Measurements from ENCODE around the gene PTPRN2.
A peak's percentile ranks its signal among the peaks of the same experiment; 100 is the strongest.

The PTPRN2 gene

GRCh38 chr7:157772486-157773130 is 815.0 kb downstream of the PTPRN2 start:
- no peak for DNase-seq

DNA sequence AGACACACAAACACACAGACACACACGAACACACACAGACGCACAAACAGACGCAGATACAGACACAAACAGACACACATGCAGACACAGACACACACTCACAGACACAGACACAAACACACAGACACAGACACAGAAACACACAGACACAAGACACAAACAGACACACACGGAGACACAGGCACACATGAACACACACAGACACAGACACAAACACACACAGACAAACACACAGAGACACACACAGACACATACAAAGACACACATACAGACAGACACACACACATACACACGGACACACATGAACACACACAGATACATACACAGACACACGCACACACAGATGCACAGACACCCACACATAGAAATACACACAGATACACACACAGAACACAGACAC is 815.9 kb downstream of the PTPRN2 start:
- DNase-seq, result no peak

- DNase-seq, result no peak
Measured at GRCh38 chr7:157770716-157771320, 816.8 kb downstream of the PTPRN2 start.

DNA sequence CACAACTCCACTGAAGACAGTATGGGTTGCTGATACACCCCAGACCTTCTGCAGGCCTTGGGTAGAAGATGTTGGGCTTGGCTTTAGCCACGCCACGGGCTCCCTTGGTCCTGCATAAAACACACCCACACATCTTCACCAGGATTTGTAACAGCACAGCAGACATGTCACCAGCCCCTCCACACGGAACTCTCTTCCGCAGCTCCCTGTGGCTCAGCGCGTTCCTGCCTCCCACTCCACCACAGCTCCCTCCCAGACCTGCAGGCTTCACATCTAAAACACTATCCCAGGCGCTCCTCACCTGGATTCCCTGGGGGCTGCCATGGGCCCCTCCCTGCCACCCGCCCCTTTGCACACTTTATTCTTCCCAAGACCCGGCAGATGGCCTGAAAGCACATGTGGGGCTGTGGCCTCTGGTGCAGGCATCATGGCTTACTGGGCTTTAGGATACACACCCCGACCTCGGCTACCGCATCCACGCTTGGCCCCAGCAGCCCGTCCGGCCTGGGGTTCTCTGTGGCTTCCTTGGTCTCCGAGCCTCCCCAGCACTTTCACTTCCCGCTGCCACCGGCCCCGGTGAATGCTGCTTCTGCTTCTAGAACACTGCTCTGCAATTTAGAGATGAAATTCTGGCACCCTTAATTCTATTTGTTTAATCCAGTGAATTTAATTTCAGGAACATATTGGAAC is 818.0 kb downstream of the PTPRN2 start:
- DNase-seq, result peak; percentile 13 to 59

DNA sequence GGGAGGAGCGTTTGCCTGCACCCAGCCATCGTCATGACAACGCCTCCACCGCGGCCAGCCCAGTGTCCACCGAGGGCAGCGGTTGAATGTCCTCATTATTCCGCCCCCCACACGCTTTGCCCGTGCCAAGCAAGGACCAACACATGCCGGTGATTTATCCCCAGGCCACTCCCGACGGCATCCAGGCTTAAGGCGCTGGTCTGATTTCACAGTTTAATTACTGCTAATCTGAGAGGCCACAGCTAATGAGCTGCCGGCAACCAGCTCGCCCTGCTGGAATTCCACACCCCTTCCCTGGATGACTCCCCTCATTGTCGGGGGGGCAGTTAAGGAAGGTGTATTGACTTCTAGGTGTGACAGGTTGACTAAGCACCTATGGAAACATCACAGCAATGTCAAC is 818.5 kb downstream of the PTPRN2 start:
- DNase-seq, result peak in 1 of 2 experiments; percentile 55

DNA sequence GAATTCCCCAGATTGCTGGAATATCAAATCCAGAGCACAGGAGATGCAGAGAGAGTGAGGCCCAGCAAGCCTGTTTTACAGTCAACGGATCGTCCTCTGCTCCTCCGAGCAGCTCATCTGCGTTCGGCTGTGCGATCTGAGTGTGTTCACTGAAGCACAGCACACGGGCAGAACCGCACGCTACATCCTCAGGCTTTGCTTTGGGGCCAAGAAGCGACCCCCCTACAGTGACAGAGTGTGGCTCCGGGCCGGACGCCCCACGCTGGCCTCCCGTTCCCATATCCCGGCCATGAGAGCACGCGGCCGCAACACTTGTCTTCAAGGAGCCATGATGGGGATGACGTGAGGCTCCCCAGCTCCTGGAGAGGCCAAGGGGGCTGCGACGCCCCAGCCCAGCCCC is 819.4 kb downstream of the PTPRN2 start:
- no peak for DNase-seq

DNA sequence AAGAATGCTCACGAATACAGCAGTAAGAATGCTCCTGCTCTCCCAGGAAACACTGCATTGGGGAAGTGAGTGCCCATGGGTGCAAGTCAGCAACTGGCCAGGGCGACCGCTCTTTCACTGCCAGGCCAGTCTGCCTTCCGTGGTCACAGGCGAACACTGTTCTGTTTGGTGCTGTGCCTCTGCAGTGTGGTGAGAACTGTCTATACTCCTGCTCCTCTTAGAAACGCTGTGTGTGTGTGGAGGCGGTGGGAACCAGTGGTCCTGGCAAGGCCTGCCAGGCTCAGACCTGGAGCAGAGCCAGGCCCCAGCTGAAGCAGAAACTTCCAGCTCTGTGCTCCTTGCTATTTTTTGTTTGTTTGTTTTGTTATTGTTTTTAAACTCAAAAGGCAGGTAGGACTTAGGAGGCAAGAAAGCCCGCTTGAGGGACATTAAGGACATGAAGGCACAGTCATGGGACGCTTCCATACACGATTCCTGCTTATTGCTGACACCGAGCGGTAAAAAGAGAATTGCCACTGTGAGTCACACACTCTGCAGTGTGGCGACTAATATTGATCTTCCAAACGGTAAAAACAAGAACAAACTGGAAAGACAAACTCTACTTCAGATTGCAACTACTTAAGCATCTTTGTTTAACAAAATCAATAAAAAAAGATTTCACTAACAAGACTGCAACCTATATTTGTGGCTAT is 820.0 kb downstream of the PTPRN2 start:
- no peak for DNase-seq

DNA sequence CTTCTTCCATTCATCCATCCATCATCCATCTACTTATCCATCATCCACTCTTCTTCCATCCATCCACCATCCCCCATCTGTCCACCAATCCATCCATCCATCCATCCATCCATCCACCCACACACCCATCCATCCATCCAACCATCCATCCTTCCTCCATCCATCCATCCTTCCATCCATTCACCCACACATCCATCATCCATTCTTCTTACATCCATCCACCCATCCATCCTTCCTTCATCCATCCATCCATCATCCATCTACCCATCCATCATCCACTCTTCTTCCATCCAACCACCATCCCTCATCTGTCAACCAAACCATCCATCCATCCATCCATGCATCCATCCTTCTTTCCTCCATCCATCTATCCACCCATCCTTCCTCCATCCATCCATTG is 821.5 kb downstream of the PTPRN2 start:
- no peak for DNase-seq

DNA sequence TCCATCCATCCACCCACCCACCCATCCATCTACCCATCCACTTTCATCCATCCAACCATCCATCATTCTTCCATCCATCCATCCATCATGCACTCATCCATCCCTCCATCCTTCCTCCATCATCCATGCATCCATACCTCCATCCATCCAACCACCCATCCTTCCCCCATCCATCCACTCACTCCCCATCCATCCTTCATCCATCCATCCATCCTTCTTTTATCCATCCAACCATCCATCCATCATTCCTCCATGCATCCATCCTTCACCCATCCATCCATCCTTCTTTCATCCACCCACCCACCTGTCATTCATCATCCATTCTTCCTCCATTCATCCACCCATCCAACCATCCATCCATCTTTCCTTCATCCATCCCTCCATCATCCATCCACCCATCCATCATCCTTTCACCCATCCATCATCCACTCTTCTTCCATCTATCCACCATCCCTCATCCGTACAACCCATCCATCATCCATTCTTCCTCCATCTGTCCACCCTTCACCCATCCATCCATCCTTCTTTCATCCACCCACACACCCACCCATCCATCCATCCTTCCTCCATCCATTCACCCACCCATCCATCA is 822.6 kb downstream of the PTPRN2 start:
- DNase-seq, result no peak

- DNase-seq, result no peak
Measured at GRCh38 chr7:157764193-157764592, 823.4 kb downstream of the PTPRN2 start.

- DNase-seq, result no peak
Measured at GRCh38 chr7:157763279-157764000, 824.2 kb downstream of the PTPRN2 start.

DNA sequence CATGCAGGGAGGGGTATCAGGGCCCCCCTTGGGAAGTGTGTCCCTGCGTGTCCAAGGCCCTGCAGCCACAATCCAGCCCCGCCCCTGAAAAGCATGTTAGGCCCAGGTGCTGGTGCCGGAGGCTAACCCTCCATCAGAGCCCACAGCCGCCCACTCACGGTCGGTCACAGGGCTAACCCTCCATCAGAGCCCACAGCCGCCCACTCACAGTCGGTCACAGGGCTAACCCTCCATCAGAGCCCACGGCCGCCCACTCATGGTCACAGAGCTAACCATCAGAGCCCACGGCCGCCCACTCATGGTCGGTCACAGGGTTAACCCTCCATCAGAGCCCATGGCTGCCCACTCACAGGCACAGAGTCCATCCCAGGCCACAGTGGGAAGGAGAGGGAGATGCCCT is 824.8 kb downstream of the PTPRN2 start:
- DNase-seq, result no peak

GRCh38 chr7:157760004-157760730 is 827.5 kb downstream of the PTPRN2 start:
- DNase-seq, result no peak

DNA sequence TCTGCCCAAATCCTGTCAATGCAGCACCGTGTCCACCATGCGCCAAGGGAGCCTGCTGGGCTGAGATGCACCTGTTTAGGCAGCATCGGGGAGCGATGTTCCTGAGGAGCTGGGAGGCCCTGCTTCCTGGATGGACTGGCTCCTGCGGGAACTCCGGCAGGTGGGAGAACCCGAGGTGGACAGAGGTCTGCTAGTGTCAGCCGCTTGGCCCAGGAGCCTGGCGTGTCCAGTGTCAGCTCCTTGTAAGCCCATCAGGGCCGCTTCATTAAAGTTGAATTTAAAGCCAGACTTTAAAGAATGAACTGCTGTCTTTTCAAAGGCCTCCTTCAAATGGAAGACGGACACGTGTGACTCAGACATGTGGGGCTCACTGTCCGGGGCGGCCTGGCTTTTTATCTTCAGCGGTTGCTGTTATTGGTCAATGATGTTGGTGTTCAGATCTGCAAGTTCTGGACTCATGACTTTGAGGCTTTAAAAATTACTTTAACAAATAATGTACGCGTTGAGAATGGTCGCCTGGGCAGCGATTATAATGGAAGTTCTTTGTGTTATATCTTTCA is 828.3 kb downstream of the PTPRN2 start:
- DNase-seq, result no peak

- no peak for DNase-seq
Measured at GRCh38 chr7:157758468-157759245, 829.0 kb downstream of the PTPRN2 start.

DNA sequence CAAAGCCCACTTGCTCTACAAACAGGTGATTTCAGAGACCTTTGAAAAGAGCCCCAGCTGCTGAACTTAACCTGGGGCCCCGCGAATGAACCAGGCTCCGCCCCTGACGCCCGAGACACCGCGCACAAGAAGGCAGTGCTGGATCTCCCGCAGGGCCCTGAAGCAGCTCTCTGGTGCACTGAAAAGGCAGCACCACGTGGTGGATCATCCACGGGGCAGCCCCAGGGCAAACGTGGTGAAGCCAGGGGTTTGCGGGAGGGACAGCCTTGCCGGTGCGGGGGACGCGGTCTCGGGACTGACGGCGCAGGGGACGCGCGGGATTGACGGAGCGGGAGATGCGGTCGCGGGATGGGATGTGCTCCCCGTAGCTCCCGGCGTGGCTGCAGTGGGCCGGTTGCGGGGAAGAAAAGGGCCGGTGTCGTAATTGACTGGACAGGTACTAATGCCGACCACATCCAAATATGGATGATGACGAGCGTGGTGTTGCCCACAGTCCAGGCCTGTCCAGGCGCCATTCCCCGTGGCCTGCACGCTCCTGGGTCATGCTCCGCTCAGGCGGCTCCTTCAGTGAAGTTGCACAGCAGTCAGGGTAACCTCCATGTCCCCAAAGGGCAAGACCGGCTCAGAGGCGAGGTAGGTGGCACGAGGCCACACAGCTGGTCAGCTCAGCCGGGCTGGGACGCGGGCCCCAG is 829.7 kb downstream of the PTPRN2 start:
- DNase-seq, result no peak

DNA sequence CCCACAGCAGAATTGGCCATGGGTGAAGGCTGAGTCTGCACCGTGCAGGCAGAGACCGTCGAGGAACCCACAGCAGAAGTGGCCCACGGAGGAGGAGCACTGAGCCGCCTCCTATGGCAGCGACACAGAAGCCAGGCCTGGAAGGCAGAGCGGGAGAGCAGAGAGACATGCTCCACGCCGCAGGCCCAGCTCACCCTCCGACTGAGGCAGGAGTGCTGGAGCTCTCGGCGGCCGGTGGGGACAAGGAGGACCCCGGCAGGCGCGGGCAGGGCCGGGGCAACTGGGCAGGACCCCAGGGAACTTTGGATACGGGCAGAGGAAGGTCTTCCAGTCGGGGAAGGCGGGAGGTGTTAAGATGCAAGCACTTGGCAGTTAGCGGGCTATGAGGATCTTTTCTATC is 830.4 kb downstream of the PTPRN2 start:
- no peak for DNase-seq

DNA sequence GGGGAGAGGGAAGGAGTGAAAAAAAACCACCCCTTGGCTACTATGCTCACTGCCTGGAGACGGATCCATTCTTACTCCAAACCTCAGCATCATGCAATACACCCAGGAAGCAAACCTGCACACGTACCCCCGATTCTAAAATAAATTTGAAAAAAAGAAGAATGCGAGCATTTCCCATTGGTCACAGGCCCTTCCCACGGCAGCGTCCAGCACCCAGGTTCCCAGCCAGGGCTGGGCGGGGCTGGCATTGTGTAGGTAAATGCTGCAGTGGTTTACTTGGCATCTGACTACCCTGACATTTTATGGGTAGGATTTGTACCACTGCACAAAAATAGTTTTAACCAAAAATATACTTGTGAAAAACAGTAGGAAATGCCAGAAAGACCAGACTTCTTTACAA is 831.9 kb downstream of the PTPRN2 start:
- no peak for DNase-seq

- DNase-seq, result no peak
Measured at GRCh38 chr7:157754416-157754790, 833.2 kb downstream of the PTPRN2 start.

- DNase-seq, result no peak
Measured at GRCh38 chr7:157753713-157754415, 833.8 kb downstream of the PTPRN2 start.

Data from NCI-H524 (cell line).